Transverse colon (tissue), 4 donors: Measurements from ENCODE around the gene MPPED2. TPM values are rescaled to one million over a fixed set of nuclear protein-coding genes. Genes with fewer than 3 reads are reported as not detected.

Source experiments
- DNase-seq: peaks from one replicate; pipeline ENCODE4 v3.0.0-alpha.2; 2019
- H3K27ac ChIP-seq, 4 donors: fragments of 200-600 bp; sonication (generic); 2 replicates each; pipeline ENCODE4 v1.5.1; 2016 to 2018; ENCODE audit warnings: inconsistent platforms in 4 of 4
- H3K27me3 ChIP-seq: fragments of 200-600 bp; sonication (generic); 2 replicates; pipeline ENCODE4 v1.5.1; 2017; ENCODE audit warnings: inconsistent platforms
- H3K36me3 ChIP-seq, 4 donors: fragments of 200-600 bp; sonication (generic); 2 replicates each; pipeline ENCODE4 v1.5.1; 2017 to 2019; ENCODE audit warnings: inconsistent platforms in 4 of 4
- H3K4me1 ChIP-seq, 4 donors: fragments of 200-600 bp; sonication (generic); 2 replicates each; pipeline ENCODE4 v1.5.1; 2017 to 2020; ENCODE audit warnings: inconsistent platforms in 4 of 4
- H3K4me3 ChIP-seq, 4 donors: fragments of 200-600 bp; sonication (generic); 1 replicate in 1 of 4; 2 replicates in 3 of 4; pipeline versions ENCODE4 v1.5.1 to v1.6.1; 2017 to 2019; ENCODE audit warnings: inconsistent platforms in 4 of 4
- H3K9me3 ChIP-seq, 2 donors: fragments of 200-600 bp; sonication (generic); 2 replicates each; pipeline ENCODE4 v1.5.1; 2017 to 2019; ENCODE audit warnings: inconsistent platforms in 2 of 2
- EP300 ChIP-seq: sonication (generic); formaldehyde crosslinking; IDR thresholded peaks from one replicate; pipeline ENCODE4 v1.6.1; 2017; ENCODE audit warnings: antibody characterized with exemption, low read depth
- POLR2A ChIP-seq: fragments of 450-650 bp; IDR thresholded peaks from one replicate; pipeline ENCODE4 v1.6.1; 2016; ENCODE audit warnings: antibody characterized with exemption, mild to moderate bottlenecking, moderate library complexity
- POLR2AphosphoS5 ChIP-seq, 3 donors: sonication (generic); formaldehyde crosslinking; IDR thresholded peaks; one replicate each; pipeline ENCODE4 v1.6.1; 2016; ENCODE audit warnings: antibody characterized with exemption in 3 of 3
- WGBS, 2 donors: methylation state at CpG; one replicate each; pipeline ENCODE4 v1.1.5; 2018; ENCODE audit warnings: low coverage in 1 of 2; 5-methylcytosine and 5-hydroxymethylcytosine counted together
- in situ Hi-C, 4 donors: fragments of 200-750 bp; cut with MboI; loops; one replicate each; pipeline versions ENCODE4 v1.15.0 to v1.15.1; 2017; ENCODE audit warnings: low sequenced_read_pairs in 3 of 4, low pct_ligation_motif_present in 1 of 4, low pct_unique_long_range_greater_than_20kb in 1 of 4
- intact Hi-C: fragments of 100-400 bp; cut with DNase I; formaldehyde crosslinking; loops from one replicate; pipeline ENCODE4 v1.15.1; 2023; ENCODE audit warnings: low total_unique reads
- total RNA-seq, 4 donors: library from RNA; depleted of rRNA; stranded (reverse); fragments of >200 nt; gene quantifications; one replicate each; pipeline ENCODE4 v1.1.0, GENCODE V29; 2016
- TF ChIP-seq, protein P1 (sequence below), 5 experiments: fragments of 200-600 bp in 3 of 5; fragments of 450-650 bp in 2 of 5; sonication (generic) in 3 of 5; IDR thresholded peaks; 1 replicate in 2 of 5; 2 replicates in 3 of 5; pipeline ENCODE4 v1.5.1; 2016 to 2017; ENCODE audit warnings: antibody characterized with exemption in 5 of 5, inconsistent platforms in 3 of 5, mild to moderate bottlenecking in 2 of 5, moderate library complexity in 1 of 5

The MPPED2 gene
- total RNA-seq, 4 donors from 2014 or later = 1.4 to 1.6 TPM; not detected in 2

DNA sequence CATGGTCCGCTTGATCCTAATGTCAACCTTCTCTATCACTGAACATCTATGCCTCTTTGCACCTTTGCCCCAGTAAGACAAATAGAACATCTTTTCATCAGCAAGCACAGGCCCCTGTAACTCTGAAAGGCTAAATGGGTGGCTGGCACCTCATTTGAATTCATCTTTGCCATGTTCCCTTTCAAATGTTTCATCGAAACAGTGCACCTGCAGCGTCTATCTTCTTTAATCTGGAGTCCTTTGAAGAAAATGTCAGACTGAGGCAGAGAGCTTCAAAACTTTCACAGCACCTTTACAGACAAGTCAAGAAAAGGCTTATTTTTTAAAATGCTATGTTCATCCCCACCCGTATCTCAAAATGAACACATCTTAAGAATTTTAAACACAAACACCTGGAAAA is 3.4 kb downstream of the MPPED2 start:
- peaks cover 56% of the 10 kb centered on the region for H3K27me3 ChIP-seq
- intact Hi-C loops = no loop called here
- no peak overlapping the region for H3K27ac ChIP-seq
- DNase-seq = no peak
- in situ Hi-C loops = no loop called here
- H3K9me3 ChIP-seq = no peaks in the 10 kb centered on the region
- no peak overlapping the region for H3K4me3 ChIP-seq
- peaks cover 0 to 26% (median 13%) of the 10 kb centered on the region in 4 donors for H3K4me1 ChIP-seq
- WGBS, 2 donors = 73 to 84% methylated on average over 4 of the region's 4 CpGs
- TF ChIP-seq, protein P1, sequence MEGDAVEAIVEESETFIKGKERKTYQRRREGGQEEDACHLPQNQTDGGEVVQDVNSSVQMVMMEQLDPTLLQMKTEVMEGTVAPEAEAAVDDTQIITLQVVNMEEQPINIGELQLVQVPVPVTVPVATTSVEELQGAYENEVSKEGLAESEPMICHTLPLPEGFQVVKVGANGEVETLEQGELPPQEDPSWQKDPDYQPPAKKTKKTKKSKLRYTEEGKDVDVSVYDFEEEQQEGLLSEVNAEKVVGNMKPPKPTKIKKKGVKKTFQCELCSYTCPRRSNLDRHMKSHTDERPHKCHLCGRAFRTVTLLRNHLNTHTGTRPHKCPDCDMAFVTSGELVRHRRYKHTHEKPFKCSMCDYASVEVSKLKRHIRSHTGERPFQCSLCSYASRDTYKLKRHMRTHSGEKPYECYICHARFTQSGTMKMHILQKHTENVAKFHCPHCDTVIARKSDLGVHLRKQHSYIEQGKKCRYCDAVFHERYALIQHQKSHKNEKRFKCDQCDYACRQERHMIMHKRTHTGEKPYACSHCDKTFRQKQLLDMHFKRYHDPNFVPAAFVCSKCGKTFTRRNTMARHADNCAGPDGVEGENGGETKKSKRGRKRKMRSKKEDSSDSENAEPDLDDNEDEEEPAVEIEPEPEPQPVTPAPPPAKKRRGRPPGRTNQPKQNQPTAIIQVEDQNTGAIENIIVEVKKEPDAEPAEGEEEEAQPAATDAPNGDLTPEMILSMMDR (IDR thresholded peaks at IDR 0.05) = no peak
- TF ChIP-seq POLR2A = no peak
- no peak for TF ChIP-seq POLR2AphosphoS5 (IDR thresholded peaks at IDR 0.05)
- no peak for TF ChIP-seq EP300
- H3K36me3 ChIP-seq = no peaks in the 10 kb centered on the region

DNA sequence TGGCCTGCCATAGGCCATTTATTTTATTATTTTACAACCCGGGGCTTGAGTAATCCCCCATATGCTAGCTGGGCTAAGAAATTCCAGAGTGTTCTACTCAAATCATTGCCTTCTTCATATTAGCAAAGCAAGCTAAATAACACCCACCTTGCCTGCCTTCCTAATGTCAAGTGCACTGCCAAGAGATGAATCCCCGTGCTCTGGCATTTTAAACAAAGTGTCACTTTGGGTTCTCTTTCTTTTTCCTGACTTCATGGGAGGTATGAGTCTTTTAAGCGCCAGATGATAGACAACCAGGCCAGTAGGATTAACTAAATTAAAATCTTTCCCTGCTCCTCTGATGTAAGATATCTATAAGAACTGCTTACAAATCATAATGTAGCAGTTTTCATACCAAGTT is 4.5 kb downstream of the MPPED2 start:
- no peak for DNase-seq
- in situ Hi-C loops = no loop called here
- WGBS, 2 donors = 63 to 76% methylated on average over 3 of the region's 3 CpGs
- H3K4me3 ChIP-seq = no peak overlapping the region
- peaks cover 45% of the 10 kb centered on the region for H3K27me3 ChIP-seq
- H3K4me1 ChIP-seq = peaks cover 0 to 24% (median 13%) of the 10 kb centered on the region in 4 donors
- TF ChIP-seq, protein P1 (IDR thresholded peaks at IDR 0.05) = no peak
- TF ChIP-seq POLR2A (no peak), POLR2AphosphoS5 (IDR thresholded peaks at IDR 0.05) (no peak), EP300 (no peak)
- intact Hi-C loops = no loop called here
- H3K9me3 ChIP-seq = no peaks in the 10 kb centered on the region
- H3K36me3 ChIP-seq = no peaks in the 10 kb centered on the region
- H3K27ac ChIP-seq = no peak overlapping the region

DNA sequence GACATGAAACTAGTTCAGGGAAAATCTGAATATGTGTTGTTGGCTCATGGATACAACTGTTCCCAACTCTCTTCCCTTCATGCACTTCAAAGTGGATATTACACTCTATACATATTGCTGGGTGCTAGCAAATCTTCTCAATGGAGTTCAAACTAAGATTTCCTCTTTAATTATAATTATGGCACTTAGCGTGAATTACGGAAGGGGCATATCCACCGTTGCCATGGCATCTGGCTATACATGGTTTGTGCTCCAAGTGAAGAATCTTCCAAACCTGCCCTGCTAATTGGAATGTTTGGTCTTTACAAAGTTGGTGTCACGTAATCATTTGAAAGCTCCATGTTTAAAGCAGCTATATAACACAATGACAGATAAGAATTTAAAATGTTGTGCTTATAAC is 5.6 kb downstream of the MPPED2 start:
- Histone ChIP-seq H3K4me1 (peaks cover 0 to 13% (median 10%) of the 10 kb centered on the region in 4 donors), H3K4me3 (no peak overlapping the region), H3K36me3 (no peaks in the 10 kb centered on the region), H3K27me3 (peaks cover 34% of the 10 kb centered on the region), H3K27ac (no peak overlapping the region), H3K9me3 (no peaks in the 10 kb centered on the region)
- 75 to 84% methylated on average over 4 of the region's 4 CpGs for WGBS, 2 donors
- DNase-seq = no peak
- in situ Hi-C loops (no loop called here), intact Hi-C loops (no loop called here)
- no peak for TF ChIP-seq POLR2A
- no peak for TF ChIP-seq POLR2AphosphoS5 (IDR thresholded peaks at IDR 0.05)
- TF ChIP-seq, protein P1 (IDR thresholded peaks at IDR 0.05) = no peak
- no peak for TF ChIP-seq EP300

DNA sequence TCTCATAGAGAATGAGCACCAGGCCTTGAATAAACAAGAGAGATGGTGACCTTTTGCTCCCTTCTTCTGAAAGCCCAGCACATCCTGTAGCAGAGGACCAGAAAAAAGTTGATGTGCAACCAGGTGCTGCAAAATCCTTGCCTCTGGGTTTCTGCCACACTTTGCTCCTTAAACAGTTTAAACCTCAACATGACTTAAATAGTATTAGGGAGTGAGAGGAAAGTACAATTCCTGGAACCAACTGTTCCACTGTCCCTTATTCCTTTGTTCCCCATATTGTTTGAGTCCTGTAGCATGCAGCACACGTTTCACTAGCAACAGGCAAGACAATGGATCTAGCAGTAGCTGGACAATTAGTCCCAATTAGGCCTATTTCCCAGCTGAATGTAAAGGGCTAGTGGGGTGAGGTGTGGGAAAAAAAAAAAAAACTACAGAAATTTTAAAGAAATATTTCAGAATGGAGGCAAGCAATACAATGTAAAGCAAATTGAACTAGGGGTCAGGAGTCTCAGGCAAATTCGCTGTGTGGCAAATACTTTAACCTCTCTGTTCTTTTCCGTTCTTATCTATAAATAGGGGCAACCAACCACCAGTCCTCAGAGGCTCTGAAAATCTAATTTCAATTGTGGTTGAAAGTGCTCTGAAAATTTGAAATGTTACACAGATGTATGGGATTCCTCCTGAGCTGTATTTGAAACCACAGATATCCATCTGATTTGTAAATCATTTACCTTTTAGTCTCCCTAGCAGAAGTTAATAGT is 6.6 kb downstream of the MPPED2 start:
- in situ Hi-C loops (no loop called here), intact Hi-C loops (no loop called here)
- H3K27ac ChIP-seq = no peak overlapping the region
- H3K9me3 ChIP-seq = no peaks in the 10 kb centered on the region
- peaks cover 0 to 4% (median 2%) of the 10 kb centered on the region in 4 donors for H3K4me1 ChIP-seq
- 70 to 77% methylated on average over 3 of the region's 3 CpGs for WGBS, 2 donors
- H3K4me3 ChIP-seq = no peak overlapping the region
- TF ChIP-seq POLR2A = no peak
- TF ChIP-seq, protein P1 (IDR thresholded peaks at IDR 0.05) = no peak
- TF ChIP-seq POLR2AphosphoS5 (IDR thresholded peaks at IDR 0.05) = no peak
- peaks cover 24% of the 10 kb centered on the region for H3K27me3 ChIP-seq
- H3K36me3 ChIP-seq = no peaks in the 10 kb centered on the region
- no peak for DNase-seq
